Ascending aorta (tissue), 2 donors: ENCODE measurements around the gene KRTAP1-4. TPM values are rescaled to one million over a fixed set of nuclear protein-coding genes. Genes with fewer than 3 reads are reported as not detected.

ENCODE experiments used
- DNase-seq, 2 donors: peaks; one replicate each; pipeline ENCODE4 v3.0.0-alpha.2; 2019; ENCODE audit warnings: low spot score in 2 of 2
- H3K27ac ChIP-seq, 2 donors: fragments of 200-600 bp; sonication (generic); one replicate each; pipeline ENCODE4 v1.5.1; 2016 to 2017; ENCODE audit warnings: mild to moderate bottlenecking in 1 of 2
- H3K27me3 ChIP-seq: fragments of 200-600 bp; sonication (generic); one replicate; pipeline ENCODE4 v1.5.1; 2017
- H3K36me3 ChIP-seq, 2 donors: fragments of 200-600 bp; sonication (generic); one replicate each; pipeline ENCODE4 v1.5.1; 2016
- H3K4me1 ChIP-seq, 2 donors: fragments of 200-600 bp; sonication (generic); one replicate each; pipeline ENCODE4 v1.5.1; 2016 to 2017; ENCODE audit warnings: mild to moderate bottlenecking in 1 of 2
- H3K4me3 ChIP-seq, 2 donors: fragments of 200-600 bp; sonication (generic); one replicate each; pipeline ENCODE4 v1.5.1; 2016 to 2017; ENCODE audit warnings: mild to moderate bottlenecking in 1 of 2
- H3K9me3 ChIP-seq, 2 donors: fragments of 200-600 bp; sonication (generic); one replicate each; pipeline ENCODE4 v1.5.1; 2016
- CTCF ChIP-seq, 3 experiments: fragments of 200-600 bp in 2 of 3; fragments of 450-650 bp in 1 of 3; sonication (generic) in 2 of 3; IDR thresholded peaks; one replicate each; pipeline ENCODE4 v1.5.1; 2016 to 2019; ENCODE audit warnings: antibody characterized with exemption in 3 of 3, mild to moderate bottlenecking in 1 of 3, moderate library complexity in 1 of 3
- intact Hi-C: fragments of 100-400 bp; cut with DNase I; formaldehyde crosslinking; loops from one replicate; pipeline ENCODE4 v1.15.1; 2023
- total RNA-seq: library from RNA; depleted of rRNA; stranded (reverse); fragments of >200 nt; gene quantifications from one replicate; pipeline ENCODE4 v1.1.0, GENCODE V29; 2016

KRTAP1-4 gene
- total RNA-seq, 1 donor from 2014 or later: not detected

GRCh38 chr17:41012326-41013120 lies 17.5 kb downstream of the KRTAP1-4 start:
- H3K4me1 ChIP-seq: no peaks in the 10 kb centered on the region
- intact Hi-C loops: no loop called here
- no peak for TF ChIP-seq CTCF (IDR thresholded peaks at IDR 0.05)
- no peak overlapping the region for H3K4me3 ChIP-seq
- no peaks in the 10 kb centered on the region for H3K27me3 ChIP-seq
- DNase-seq: no peak
- no peaks in the 10 kb centered on the region for H3K36me3 ChIP-seq
- H3K9me3 ChIP-seq: no peaks in the 10 kb centered on the region
- no peak overlapping the region for H3K27ac ChIP-seq

- H3K27me3 ChIP-seq: no peaks in the 10 kb centered on the region
- DNase-seq: no peak
- no peak overlapping the region for H3K4me3 ChIP-seq
- TF ChIP-seq CTCF (IDR thresholded peaks at IDR 0.05): no peak
- H3K4me1 ChIP-seq: no peaks in the 10 kb centered on the region
- no peaks in the 10 kb centered on the region for H3K36me3 ChIP-seq
- H3K27ac ChIP-seq: no peak overlapping the region
- intact Hi-C loops: no loop called here
- no peaks in the 10 kb centered on the region for H3K9me3 ChIP-seq
Measured at GRCh38 chr17:41010441-41010840, 19.6 kb downstream of the KRTAP1-4 start.

- intact Hi-C loops: no loop called here
Measured at GRCh38 chr17:41009936-41010335, 20.1 kb downstream of the KRTAP1-4 start.

GRCh38 chr17:41009301-41009760 lies 20.7 kb downstream of the KRTAP1-4 start:
- TF ChIP-seq CTCF (IDR thresholded peaks at IDR 0.05): no peak
- Histone ChIP-seq H3K4me3 (no peak overlapping the region), H3K36me3 (no peaks in the 10 kb centered on the region), H3K27ac (no peak overlapping the region), H3K27me3 (no peaks in the 10 kb centered on the region), H3K9me3 (no peaks in the 10 kb centered on the region), H3K4me1 (no peaks in the 10 kb centered on the region)
- no peak for DNase-seq
- intact Hi-C loops: no loop called here

More at GRCh38 chr17:41009936-41010335, 20.1 kb downstream of the KRTAP1-4 start:
- TF ChIP-seq CTCF (IDR thresholded peaks at IDR 0.05): no peak
- Histone ChIP-seq H3K27me3 (no peaks in the 10 kb centered on the region), H3K4me1 (no peaks in the 10 kb centered on the region), H3K27ac (no peak overlapping the region), H3K4me3 (no peak overlapping the region), H3K9me3 (no peaks in the 10 kb centered on the region), H3K36me3 (no peaks in the 10 kb centered on the region)
- DNase-seq: no peak

- no peaks in the 10 kb centered on the region for H3K4me1 ChIP-seq
- no peaks in the 10 kb centered on the region for H3K36me3 ChIP-seq
- no peak within 1 kb of the TSS for H3K4me3 ChIP-seq
- H3K27ac ChIP-seq: no peak within 1 kb of the TSS
- H3K27me3 ChIP-seq: no peaks in the 10 kb centered on the region
- TF ChIP-seq CTCF (IDR thresholded peaks at IDR 0.05): no peak
- no peak for DNase-seq
- H3K9me3 ChIP-seq: no peaks in the 10 kb centered on the region
- intact Hi-C loops: no loop called here
Measured at GRCh38 chr17:41008811-41009210, 21.2 kb downstream of the KRTAP1-4 start, which contains the start of gene KRTAP3-1. KRTAP3-1 (minus strand) TSS chr17:41009128; CDS start chr17:41009074, 54 bp downstream.
